GM06990 (cell line): ENCODE results near the gene CARD6.
"Not testable (repeated sequence)": the region's sequence is repeated elsewhere in the genome, so short reads cannot be mapped to it uniquely, and the experiment has no call there.

ENCODE experiments used
- DNase-seq: peaks from one replicate; pipeline ENCODE4 v3.0.0-alpha.2; 2011; ENCODE audit not compliant: insufficient read length; ENCODE audit errors: extremely low read depth
- H3K27me3 ChIP-seq: replicated peaks from 2 replicates; pipeline ENCODE4 v1.6.0; 2011; ENCODE audit warnings: low read length; ENCODE audit not compliant: control insufficient read depth, insufficient read depth
- H3K36me3 ChIP-seq: 2 replicates; pipeline ENCODE4 v1.5.1; 2011; ENCODE audit warnings: low read length; ENCODE audit not compliant: control insufficient read depth, insufficient read depth
- H3K4me3 ChIP-seq: replicated peaks from 2 replicates; pipeline ENCODE4 v1.5.1; 2011; ENCODE audit warnings: low read depth, mild to moderate bottlenecking, control low read depth, low read length
- CTCF ChIP-seq: IDR thresholded peaks from 2 replicates; pipeline ENCODE4 v1.5.1; 2011; ENCODE audit warnings: low read length, control low read depth, mild to moderate bottlenecking, inconsistent platforms; ENCODE audit not compliant: insufficient read depth, poor library complexity, severe bottlenecking

Gene CARD6

GRCh38 chr5:40812125-40812524 lies 29.0 kb upstream of the CARD6 start:
- TF ChIP-seq CTCF = no peak
- no peak overlapping the region for H3K4me3 ChIP-seq
- no peaks in the 10 kb centered on the region for H3K27me3 ChIP-seq
- DNase-seq = no peak
- no peaks in the 10 kb centered on the region for H3K36me3 ChIP-seq

- H3K36me3 ChIP-seq = no peaks in the 10 kb centered on the region
Observed at GRCh38 chr5:40813698-40814281, 27.4 kb upstream of the CARD6 start.

GRCh38 chr5:40823459-40823858 lies 17.7 kb upstream of the CARD6 start:
- Histone ChIP-seq H3K36me3 (peaks cover 15% of the 10 kb centered on the region), H3K27me3 (no peaks in the 10 kb centered on the region), H3K4me3 (no peak overlapping the region)
- no peak for DNase-seq
- TF ChIP-seq CTCF = no peak

More at GRCh38 chr5:40813698-40814281, 27.4 kb upstream of the CARD6 start:
- TF ChIP-seq CTCF = no peak
- DNase-seq = no peak
- Histone ChIP-seq H3K4me3 (no peak overlapping the region), H3K27me3 (no peaks in the 10 kb centered on the region)

- H3K4me3 ChIP-seq, H3K27me3 ChIP-seq, DNase-seq: not testable (repeated sequence)
- H3K36me3 ChIP-seq = peaks cover 17% of the 10 kb centered on the region
Observed at GRCh38 chr5:40825461-40826043, 15.6 kb upstream of the CARD6 start.

GRCh38 chr5:40826489-40827187 lies 14.5 kb upstream of the CARD6 start:
- TF ChIP-seq CTCF = no peak
- no peak for DNase-seq
- H3K4me3 ChIP-seq = no peak overlapping the region
- H3K36me3 ChIP-seq = peaks cover 26% of the 10 kb centered on the region
- no peaks in the 10 kb centered on the region for H3K27me3 ChIP-seq

GRCh38 chr5:40827188-40827977 lies 13.8 kb upstream of the CARD6 start:
- DNase-seq = no peak
- TF ChIP-seq CTCF = no peak
- H3K27me3 ChIP-seq = no peaks in the 10 kb centered on the region
- H3K36me3 ChIP-seq = peaks cover 26% of the 10 kb centered on the region
- no peak overlapping the region for H3K4me3 ChIP-seq
